Stimulated activated CD8-positive, alpha-beta memory T cell treated with anti-CD3 and anti-CD28 coated beads, Interleukin-2, amount 100 ng/mL, for 1 hour (primary cell): ENCODE measurements around the gene PEX1.
A peak's percentile ranks its signal among the peaks of the same experiment; 100 is the strongest.
"Not testable (repeated sequence)": the region's sequence is repeated elsewhere in the genome, so short reads cannot be mapped to it uniquely, and the experiment has no call there.

Experiments
- DNase-seq, 2 donors: peaks; one replicate each; pipeline ENCODE4 v3.0.0-alpha.2; 2020; ENCODE audit warnings: low read depth in 2 of 2

The PEX1 gene

DNA sequence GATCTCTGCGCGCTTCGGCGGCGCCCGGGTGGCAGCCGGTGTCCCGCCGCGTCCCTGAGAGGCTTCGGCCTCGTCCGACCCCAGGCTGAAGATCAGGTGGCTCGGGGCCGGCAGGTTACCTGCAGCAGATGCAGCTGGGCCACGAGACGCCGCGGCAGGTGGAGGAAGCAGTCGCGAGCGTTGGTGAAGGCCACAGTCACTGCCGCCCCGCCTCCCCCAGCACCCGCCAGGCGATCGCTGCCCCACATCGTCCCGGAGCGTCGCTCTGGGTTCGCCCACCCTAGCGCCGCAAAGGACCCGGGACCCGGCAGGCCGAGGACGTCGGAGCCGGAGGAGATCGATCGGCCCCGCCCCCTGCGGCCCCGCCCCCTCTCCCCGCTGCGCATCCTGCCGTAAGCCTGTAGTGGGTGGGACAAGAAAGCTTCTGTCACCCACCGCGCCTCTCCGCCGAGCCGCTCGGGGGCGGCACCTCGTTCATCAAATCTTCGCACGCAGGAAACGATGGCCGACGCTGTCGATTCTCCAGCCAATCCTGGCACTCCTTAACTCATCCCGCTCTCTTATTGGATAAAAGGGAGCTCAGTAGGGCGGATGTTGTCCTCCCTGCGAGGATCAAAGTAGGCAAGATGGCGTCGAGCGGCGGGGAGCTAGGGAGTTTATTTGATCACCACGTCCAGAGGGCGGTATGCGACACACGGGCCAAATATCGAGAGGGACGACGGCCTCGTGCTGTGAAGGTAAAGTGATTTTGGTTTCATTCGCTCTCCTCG lies at the start of gene PEX1, which contains the start of gene RBM48:
PEX1 (minus strand) TSS at position 333 of the 770 bp plus-strand sequence; CDS start at position 248, 85 bp downstream.
RBM48 (plus strand) TSS at position 608 of the 770 bp plus-strand sequence; CDS start at position 627, 19 bp downstream.
- peak; percentile 90 to 91 for DNase-seq

DNA sequence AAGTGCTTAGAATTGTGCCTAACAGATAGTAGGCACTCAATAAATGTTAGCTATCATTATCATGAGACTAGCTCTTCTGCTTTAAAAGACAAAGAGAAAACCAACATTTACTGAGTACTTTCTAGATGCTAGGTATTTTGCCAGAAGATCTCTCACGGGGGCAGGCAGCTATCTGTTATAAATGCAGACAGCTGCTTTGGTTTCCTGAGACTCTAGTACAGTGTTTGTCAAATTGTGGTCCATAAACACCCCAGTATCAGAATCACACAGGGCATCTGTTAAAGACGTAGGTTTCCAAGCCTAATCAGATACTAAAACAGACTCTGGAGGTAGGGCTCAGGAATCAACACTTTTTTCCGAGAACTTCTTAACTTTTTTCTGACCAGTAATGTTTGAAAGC lies 48.0 kb upstream of the PEX1 start:
- no peak for DNase-seq

DNA sequence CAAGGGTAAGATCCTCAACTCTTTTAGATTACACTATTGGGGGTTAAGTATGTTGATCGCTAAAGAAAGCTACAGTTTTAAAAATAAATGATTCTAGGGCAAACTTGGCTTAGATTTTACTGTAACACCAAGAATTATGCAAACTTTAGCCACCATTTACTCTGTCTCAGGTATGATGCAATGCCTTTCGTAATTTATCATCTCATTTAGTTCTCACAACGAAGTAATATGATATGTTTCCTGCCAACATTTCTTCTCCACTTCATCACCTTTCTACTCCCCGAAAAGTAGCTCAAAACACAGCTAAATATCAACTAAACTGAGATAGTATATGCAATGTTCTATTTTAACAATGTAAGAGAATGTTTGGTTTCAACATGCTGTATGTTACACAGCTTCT lies 40.8 kb upstream of the PEX1 start:
- no peak for DNase-seq

DNA sequence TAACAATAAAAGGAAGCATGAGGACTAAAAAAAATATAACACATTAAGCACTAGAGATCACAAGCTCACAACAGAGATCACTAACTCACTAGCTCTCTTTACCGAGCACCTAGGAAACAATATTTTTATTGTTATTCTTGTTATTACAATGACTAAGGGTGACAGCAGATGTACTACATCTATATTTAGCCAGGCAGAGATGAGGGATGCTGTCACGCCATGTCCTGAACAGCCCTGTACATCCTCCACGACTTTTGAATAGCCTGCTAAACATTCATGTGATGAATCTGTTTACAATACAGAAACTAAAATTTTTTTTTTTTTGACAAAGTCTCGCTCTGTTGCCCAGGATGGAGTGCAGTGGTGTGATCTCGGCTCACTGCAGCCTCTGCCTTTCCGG lies 39.1 kb upstream of the PEX1 start:
- DNase-seq, result no peak

DNA sequence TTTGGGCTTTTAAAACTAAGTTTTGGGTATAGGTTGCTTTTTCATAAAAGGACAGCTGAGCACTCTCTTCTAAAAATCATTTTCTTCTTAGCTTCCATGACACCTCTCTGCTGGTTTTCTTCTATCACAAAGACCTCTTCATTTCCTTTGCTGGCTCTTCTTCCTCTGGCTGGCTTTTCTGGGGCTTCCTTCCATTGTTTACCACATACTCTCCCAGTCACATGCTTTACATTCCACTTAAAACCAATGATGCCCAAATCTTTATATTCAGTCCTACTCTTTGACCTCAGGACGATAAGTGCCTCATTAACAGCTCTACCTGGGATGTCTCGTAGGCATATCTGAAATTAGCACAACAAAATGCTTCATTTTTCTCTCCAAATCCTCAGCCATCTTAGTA lies 35.0 kb upstream of the PEX1 start:
- no peak for DNase-seq

DNA sequence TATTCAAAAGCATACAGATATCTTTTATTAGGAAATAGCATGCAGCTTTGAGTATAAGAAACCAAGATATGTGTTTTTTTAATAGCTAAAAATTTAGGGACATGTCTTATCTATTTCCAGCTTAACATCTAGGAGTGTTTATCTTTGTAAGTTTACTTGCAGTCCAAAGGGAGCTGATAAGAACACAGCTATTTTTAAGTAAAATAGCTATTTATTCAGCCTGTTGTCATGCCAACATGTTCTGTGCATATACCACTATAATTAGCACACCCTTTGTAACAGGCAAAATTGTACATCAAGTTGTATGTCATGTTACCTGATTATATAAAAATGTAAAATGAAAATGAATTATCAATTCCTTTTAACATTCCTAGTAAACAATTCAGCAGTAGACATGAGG lies 32.3 kb upstream of the PEX1 start:
- no peak for DNase-seq

DNA sequence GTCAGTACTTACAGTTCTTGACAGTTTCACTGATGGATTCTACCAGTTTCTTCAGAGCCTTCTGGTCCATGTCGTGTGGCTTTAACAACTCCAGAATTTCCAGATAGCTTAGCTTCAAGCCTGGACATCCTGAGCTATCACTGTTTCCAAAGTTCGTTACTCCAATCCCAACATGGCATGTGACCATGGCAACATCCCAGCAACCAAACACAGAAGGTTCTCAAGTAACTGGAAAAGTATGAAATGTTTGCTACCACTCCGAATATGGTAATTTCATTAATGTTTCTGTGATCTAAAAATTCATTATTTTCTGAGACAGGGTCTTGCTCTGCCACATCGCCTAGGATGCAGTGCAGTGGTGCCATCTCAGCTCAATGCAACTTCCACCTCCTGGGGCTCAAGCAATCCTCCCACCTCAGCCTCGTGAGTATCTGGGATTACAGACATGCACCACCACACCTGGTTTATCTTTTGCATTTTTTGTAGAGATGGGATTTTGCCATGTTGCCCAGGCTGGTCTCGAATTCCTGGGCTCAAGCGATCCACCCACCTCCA lies 29.6 kb upstream of the PEX1 start:
- no peak for DNase-seq

DNA sequence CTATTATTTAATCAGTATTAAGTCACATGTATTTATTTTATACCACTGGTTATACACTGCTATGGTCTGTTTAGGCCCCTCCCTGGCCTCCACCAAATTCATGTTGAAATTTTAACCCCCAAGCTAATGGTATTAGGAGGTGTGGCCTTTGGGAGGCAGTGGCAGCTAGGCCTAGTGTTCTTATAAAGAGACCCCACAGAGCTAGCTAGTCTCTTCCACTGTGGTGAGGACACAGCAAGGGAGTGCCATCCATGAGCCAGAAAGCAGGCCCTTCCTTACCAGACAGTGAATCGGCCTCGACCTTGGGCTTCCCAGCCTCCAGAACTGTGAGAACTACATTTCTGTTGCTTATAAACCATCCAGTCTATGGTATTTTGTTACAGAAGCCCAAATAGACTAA lies 28.9 kb upstream of the PEX1 start:
- no peak for DNase-seq

DNA sequence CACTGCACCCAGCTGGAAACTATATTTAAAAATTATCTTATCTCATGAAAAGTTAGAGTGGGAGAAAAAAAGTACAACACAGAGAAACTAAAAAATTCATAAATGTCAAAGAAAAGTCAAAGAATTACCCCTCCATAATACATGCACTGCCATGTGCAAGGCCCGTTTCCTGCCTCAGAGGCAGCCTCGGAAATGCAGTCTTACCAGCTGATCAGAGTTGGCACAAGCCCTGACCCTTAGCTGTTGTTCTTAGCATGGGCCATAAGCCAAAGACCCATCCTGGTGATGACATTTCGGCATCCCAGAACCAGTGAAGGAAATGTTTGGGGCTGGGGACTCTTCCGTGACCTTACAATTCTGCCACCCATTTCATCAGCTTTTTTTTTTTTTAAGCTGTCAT lies 21.9 kb upstream of the PEX1 start:
- DNase-seq, result no peak

DNA sequence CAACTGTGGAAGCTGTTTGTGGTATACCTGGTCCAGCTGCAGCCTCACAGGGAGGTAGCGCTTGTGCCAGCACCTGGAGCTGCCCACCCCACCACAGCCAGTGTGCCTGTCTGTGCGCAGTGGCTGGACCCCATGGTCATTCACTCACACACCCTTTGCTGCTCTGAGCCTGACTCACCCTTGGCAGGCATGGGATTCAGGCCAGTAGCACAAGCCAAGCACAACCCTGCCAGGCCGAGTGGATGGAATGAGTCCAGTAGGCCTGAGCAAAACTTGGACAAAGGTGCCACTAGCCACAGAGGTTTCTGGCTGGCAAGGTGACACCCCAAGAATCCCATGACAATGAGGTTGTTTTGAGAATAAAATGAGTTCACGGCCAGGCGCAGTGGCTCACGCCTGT lies 19.3 kb upstream of the PEX1 start:
- no peak for DNase-seq

DNA sequence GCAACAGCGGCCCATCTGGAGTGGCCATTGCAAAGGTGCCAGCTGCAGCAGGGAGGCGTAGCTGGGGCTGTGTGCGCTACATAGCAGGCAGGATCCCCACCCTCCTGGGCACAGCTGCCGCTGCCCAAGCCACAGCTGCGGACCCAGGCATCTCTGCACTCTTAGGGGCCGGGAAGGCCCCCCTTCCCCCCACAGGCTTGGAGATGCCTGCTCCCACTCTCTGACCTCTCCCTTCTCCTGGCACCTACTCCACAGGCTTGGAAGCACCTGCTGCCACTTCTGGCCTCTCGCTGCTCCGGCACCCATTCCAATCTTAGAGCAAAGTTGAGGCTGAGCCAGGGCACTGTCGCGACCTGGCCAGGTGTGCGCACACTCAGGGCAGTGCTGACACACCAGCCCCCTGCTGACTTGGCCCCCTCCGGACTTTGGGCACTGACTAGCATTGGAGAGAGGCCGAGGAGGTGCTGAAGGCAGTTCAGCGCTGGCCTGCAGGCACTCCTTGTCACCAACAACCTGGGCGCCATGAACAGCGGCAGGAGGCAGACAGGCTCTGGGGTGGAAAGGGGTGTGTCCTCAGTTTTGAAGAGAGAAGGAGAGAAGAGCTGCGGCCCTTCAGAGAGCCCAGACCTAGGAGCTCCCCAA lies 18.7 kb upstream of the PEX1 start:
- no peak for DNase-seq

DNA sequence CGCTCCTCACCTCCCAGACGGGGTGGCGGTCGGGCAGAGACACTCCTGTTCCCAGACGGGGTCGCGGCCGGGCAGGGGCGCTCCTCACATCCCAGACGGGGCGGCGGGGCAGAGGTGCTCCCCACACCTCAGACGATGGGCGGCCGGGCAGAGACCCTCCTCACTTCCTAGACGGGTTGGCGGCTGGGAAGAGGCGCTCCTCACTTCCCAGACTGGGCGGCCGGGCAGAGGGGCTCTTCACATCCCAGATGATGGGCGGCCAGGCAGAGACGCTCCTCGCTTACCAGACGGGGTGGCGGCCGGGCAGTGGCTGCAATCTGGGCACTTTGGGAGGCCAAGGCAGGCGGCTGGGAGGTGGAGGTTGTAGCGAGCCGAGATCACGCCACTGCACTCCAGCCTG lies 16.8 kb upstream of the PEX1 start:
- not testable (repeated sequence) for DNase-seq

DNA sequence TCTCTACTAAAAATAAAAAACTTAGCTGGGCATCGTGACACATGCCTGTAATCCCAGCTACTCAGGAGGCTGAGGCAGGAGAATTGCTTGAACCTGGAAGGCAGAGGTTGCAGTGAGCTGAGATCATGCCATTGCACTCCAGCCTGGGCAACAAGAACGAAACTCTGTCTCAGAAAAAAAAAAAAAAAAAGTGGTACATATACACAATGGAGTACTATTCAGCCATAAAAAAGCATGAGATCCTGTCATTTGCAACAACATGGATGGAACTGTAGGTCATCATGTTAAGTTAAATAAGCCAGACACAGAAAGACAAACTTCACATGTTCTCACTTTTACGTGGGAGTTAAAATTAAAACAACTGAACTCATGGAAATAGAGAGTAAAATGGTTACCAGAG lies 15.2 kb upstream of the PEX1 start:
- DNase-seq, result not testable (repeated sequence)

DNA sequence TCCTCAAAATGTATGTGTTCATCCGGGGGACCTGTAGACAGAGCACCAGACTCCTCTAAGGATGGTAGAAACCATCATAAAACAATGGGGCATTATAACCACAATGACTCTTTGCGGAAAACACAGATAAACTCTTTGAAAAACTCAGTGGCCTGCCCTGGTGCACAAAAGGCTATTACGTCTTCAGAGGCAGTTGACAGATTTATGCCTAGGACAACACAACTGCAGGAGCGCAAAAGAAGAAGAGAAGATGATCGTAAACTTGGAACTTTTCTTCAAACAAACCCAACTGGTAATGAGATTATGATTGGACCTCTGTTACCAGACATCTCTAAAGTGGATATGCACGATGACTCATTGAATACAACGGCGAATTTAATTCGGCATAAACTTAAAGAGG lies 6.3 kb upstream of the PEX1 start:
- DNase-seq, result no peak

DNA sequence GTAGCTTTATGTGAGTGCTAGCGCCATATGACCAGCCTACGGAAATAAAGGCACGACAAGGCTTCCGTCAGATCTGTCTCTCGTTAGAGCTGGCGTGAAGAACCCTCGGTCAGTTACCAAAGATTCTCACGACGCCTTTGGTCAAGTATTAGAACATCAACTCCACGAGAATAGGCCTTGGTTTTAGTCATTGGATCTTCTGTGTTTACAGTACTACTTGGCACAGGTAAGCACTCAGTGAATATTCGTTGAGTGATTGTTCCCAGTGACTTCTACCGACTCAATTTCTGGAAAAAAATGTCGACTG lies 591 bp upstream of the PEX1 start:
- DNase-seq, result no peak

DNA sequence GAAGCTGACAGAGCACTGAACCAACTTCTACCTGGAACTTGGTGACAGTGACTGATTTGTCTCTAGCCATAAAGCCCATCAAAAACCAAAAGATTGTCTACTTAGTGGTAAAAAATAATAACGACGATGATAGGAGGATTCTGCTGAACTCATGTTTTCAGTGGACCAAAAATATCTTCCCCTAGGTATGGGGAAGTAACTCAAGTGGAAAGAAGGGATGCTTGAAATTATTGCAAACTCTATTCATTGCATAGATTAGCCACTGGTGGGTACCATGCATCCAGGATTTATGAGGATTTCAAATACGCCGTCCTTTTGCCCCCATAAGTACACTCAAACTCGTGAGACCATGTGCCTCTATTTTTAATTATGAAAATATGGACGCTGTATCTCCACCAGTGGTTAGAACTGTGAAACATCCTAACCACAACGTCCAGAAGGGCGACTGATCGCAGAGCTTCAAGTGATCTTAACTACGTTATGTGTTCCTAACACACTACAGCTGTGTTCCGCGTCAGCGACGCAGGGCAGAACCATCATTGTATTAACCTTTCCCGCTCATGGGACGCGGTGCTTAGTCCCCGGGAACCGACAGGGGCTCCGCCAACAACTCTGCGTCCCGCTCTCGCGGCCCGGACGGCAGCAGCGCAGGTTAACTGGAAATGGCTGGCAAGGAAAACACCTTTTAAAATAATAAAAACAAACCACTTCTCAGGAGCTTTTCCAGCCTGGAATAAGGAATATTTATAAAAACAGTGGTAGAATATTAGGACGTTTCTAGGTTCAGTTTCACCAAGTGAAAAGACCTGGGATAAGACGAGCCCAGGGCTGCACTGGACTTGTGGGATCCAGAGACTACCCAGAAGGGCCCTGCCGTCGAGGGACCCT lies 776 bp downstream of the PEX1 start:
- DNase-seq, result peak in 1 of 2 donors; percentile 6

DNA sequence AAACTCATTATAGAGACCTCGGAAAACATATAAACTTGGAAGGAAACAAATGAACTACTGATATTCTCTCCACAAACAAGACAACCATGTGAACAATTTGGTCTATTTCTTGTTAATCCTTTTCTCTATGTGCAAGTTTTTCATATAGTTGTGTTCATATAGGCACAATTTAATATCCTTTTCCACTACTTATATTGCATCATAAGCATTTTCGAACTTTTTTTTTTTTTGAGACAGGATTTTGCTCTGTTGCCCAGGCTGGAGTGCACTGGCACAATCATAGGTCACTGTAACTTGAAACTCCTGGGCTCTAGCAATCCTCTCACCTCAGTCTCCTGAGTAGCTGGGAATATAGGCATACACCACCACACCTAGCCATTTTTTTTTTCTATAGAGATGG lies 5.2 kb downstream of the PEX1 start:
- no peak for DNase-seq

DNA sequence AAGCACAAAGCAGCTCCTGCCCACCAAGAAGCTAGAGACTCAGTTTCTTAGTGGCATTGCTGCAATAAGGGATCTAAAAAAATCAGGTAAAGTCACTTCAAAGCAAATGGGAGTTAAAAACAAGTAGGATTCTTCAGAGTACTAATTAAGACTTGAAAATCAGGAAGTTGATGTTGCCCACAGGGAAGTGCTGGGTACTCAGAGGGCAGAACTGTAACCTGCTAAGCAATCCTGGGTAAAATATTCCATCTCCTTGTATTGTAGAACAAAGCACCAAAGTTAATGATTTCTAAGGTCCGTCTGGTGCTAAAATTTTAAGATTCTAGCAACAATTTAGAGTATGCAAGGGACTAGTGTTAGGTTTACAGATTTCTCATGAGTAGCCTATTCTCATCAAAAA lies 8.3 kb downstream of the PEX1 start:
- DNase-seq, result no peak

DNA sequence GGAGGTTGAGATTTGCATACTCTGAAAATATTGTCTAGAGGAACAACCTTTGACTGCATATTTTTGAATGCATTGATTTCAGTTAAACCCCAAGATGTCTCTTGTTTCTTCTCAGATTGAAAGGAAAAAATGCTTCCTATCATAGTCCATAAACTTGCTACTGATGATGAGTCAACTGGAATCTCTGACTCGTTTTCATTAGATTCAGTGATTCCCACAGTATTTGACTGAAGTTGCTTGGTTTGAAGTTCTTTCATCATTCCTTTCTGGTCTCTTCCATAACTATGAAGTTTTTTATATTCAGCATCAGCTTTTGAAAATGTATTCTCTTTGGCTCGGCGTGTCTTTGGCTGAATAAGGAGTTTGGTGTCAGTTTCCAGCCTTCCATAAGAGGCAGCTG lies 10.7 kb downstream of the PEX1 start:
- DNase-seq, result no peak

DNA sequence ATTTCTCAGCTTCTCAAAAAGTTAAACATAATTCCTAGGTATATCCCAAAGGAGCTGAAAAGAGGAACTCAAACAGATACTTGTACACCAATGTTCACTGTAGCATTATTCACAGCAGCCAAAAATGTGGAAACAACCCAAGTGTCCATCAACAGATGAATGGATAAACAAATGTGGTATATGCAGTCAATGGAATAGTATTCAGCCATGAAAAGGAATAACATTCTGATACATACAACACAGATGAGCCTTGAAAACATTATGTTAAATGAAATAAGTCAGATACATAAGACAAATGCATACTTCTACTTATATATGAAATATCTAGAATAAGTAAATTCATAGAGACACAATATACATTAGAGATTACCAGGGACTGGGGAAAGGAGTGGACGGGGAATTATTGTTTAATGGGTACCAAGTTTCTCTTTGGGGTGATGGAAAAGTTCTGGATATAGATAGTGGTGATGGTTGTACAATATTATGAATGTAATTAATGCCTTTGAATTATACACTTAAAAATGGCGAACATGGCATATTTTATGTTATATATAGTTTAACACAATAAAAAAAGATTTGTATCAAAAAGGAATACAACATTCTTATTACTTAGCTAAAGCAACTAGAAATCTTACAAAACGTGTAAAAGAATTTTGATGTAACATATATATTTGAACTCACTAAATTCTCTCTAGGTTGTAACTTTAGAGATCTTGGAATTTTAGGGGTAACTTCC lies 15.0 kb downstream of the PEX1 start:
- no peak for DNase-seq

DNA sequence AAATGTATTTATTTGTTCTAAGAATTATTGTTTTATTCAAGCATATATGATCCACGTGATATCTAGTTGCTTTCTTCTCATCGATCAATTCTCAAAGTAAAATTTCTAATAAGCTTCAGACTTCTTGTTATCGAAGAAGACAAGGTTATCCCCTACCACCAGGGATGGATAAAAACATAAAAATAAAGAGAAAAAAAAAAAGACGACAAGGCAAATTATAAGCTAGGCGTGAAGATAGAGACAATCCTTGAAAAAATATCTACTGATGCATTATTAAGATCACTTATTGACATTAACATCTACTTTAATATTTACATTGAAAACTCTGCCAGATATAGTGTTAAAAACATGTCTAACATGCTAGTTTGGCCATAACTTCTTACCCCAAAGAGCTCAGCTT lies 19.4 kb downstream of the PEX1 start:
- no peak for DNase-seq

DNA sequence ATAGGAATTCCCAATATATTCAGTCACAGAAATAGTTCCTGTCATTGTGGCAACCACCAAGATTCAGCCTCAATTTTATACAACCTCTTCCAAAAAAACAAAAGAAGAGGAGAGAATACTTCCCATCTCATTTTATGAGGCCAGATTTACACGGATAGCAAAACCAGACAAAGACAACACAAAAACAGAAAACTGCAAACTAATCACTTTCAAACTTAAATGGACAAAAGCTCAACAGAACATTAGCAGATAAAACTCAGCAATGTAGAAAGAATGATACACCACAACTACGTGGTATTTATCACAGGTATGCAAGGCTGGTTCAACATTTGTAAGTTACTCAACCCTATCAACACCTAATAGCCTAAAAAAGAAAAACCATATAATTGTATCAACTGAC lies 22.0 kb downstream of the PEX1 start:
- no peak for DNase-seq
